ENCODE results near the gene IL34. TPM values are rescaled to one million over a fixed set of nuclear protein-coding genes. Genes with fewer than 3 reads are reported as not detected.
A peak's percentile ranks its signal among the peaks of the same experiment; 100 is the strongest.

IL34 gene
- polyA plus RNA-seq, 1 experiment = 0.70 TPM

DNA sequence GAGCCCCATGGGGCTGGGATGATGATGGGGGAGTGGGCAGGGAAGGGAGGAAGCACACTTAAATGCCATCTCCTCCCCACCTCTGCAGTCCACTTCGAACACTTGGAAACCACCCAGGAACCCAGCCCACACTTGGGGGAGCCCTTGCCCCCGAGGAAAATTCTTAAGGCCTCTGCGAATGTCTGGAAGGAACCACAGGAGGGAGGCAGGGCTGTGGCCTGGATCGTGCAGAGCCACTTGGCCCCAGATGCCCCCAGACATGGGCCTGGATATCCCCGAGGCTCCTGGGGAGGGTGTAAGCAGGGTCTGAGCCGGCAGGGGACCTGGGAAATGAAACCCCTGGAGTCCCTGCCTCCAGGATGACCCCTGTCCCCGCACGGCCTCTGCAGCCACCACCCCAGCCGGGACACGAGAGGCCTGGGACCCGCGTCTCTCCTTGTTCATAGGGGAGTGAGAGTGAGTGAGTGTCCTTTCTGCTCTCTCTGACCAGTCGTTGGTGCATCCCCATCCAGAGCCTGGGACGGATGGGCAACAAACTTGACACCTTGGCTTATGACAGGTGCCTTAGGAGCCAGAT lies 51.3 kb downstream of the IL34 start:
- Histone ChIP-seq H3K4me3 (ENCODE audit: low read depth, low read length) (no peak overlapping the region), H3K27me3 (ENCODE audit: control insufficient read depth, insufficient read depth, low read length) (no peaks in the 10 kb centered on the region), H3K36me3 (ENCODE audit: control insufficient read depth, insufficient read depth, low read length) (no peaks in the 10 kb centered on the region; the same call in 1 of the 2 replicates)
- peak; percentile 59 for DNase-seq (ENCODE audit: low read depth)
- TF ChIP-seq, protein P1, sequence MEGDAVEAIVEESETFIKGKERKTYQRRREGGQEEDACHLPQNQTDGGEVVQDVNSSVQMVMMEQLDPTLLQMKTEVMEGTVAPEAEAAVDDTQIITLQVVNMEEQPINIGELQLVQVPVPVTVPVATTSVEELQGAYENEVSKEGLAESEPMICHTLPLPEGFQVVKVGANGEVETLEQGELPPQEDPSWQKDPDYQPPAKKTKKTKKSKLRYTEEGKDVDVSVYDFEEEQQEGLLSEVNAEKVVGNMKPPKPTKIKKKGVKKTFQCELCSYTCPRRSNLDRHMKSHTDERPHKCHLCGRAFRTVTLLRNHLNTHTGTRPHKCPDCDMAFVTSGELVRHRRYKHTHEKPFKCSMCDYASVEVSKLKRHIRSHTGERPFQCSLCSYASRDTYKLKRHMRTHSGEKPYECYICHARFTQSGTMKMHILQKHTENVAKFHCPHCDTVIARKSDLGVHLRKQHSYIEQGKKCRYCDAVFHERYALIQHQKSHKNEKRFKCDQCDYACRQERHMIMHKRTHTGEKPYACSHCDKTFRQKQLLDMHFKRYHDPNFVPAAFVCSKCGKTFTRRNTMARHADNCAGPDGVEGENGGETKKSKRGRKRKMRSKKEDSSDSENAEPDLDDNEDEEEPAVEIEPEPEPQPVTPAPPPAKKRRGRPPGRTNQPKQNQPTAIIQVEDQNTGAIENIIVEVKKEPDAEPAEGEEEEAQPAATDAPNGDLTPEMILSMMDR (IDR thresholded peaks at IDR 0.05; ENCODE audit: insufficient read depth, low read depth, low read length) = peak; percentile 36; the same call in 1 of the 2 replicates
- CTCF ChIA-PET = interaction anchor here (0.7 to 3.5 kb wide), 5 partner anchors 10 to 73 kb away, joined by 3 to 21 read pairs (median 9); no protein-coding TSS in a partner anchor
- POLR2A ChIA-PET = no interaction called here

DNA sequence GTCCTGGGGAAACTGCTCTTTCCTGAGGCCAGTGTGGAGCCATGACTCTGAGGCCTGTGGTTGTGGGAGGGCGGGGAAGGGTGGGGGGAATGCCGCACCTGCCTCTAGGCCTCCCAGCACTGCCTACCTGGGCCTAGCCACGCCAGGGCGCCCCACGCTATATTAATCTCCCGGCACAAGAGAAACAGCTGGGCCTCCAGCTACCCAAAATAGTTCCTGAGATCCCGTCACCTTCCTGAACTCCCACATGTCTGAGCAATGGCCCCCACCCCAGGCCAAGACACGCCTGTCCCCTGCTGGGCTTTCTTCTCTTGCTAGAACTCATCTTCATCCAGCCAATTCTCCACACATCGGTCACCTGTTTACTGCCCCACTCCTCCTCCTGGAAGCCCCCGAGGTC lies 52.5 kb downstream of the IL34 start:
- POLR2A ChIA-PET = no interaction called here
- TF ChIP-seq, protein P1 (IDR thresholded peaks at IDR 0.05; ENCODE audit: insufficient read depth, low read depth, low read length) = no peak
- Histone ChIP-seq H3K36me3 (ENCODE audit: control insufficient read depth, insufficient read depth, low read length) (no peaks in the 10 kb centered on the region; the same call in 1 of the 2 replicates), H3K27me3 (ENCODE audit: control insufficient read depth, insufficient read depth, low read length) (no peaks in the 10 kb centered on the region), H3K4me3 (ENCODE audit: low read depth, low read length) (no peak overlapping the region)
- no peak for DNase-seq (ENCODE audit: low read depth)
- CTCF ChIA-PET = interaction anchor here (2.5 kb wide), 1 partner anchor 39 kb away, joined by 13 read pairs; no protein-coding TSS in a partner anchor

DNA sequence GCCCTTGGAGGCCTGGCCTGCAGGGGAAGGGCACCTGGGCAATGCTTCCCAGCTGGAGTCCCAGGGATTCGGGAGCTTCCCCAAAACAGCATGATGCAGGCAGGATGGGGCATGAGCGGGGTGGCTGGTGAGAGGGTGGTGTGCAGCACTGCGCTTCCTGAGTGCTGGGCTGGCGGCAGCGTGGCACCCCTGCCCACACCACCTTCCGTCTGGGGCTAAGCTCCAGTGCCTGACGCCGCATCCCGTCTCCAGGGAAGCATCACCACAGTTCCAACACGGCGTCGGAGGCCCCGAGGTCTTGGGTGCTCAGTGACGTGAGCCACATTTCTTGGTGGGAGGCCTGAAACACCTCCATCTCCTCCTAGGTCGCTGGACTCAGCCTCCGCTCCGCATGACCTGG lies 53.3 kb downstream of the IL34 start:
- no peak for DNase-seq (ENCODE audit: low read depth)
- no peak overlapping the region for H3K4me3 ChIP-seq (ENCODE audit: low read depth, low read length)
- H3K27me3 ChIP-seq (ENCODE audit: control insufficient read depth, insufficient read depth, low read length) = no peaks in the 10 kb centered on the region
- H3K36me3 ChIP-seq (ENCODE audit: control insufficient read depth, insufficient read depth, low read length) = no peaks in the 10 kb centered on the region; the same call in 1 of the 2 replicates
- CTCF ChIA-PET = interaction anchor here (2.5 kb wide), 1 partner anchor 39 kb away, joined by 13 read pairs; no protein-coding TSS in a partner anchor
- POLR2A ChIA-PET = no interaction called here
- TF ChIP-seq, protein P1 (IDR thresholded peaks at IDR 0.05; ENCODE audit: insufficient read depth, low read depth, low read length) = no peak

DNA sequence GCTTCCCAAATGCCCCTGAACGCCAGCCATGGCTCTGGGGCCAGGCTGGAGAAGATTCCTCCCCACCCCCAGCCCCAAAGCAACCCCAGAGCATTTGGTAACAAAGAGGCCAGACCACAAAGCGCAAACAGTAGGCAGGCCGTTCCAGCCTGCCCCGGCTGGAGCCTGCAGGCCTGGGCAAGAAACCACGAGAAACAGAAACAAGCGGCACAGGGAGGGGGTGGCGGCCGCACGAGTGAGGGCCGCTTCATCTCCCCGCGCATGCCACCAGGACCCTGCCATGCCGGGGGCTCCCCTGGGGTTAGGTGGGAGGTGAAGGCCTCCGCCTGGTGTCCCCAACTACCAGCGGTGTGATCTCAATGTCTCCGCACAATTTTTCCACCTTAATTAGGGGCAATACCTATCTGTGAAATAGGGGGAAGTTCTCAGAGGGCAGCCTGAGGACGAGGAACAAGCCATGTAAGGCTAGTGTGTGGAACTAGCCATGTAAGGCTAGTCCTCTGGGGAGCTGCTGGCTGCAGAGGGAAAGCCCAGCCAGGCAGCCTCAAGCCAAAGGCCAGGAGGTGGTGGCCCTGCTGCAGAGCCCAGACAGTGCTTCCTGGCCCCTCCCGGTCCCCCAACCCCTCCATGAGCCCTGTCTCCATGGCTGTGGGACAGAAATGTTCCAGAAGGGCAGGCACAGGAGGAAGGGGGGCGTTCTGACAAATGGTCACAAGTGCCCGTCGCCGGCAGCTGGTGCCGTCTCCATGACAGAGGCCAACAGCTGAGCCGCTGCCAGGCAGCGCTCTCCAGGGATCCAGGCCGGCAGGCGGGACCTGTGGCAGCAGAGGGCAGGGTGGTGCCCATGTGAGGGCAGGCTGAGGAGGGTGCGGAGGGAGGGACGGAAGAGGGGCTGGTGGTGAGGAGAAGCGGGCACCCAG lies 54.0 kb downstream of the IL34 start:
- DNase-seq (ENCODE audit: low read depth) = no peak
- TF ChIP-seq, protein P1 (IDR thresholded peaks at IDR 0.05; ENCODE audit: insufficient read depth, low read depth, low read length) = no peak
- CTCF ChIA-PET = interaction anchor here (0.6 to 2.5 kb wide), 3 partner anchors 9 to 38 kb away, joined by 3 to 13 read pairs (median 5); no protein-coding TSS in a partner anchor
- Histone ChIP-seq H3K4me3 (ENCODE audit: low read depth, low read length) (no peak overlapping the region), H3K27me3 (ENCODE audit: control insufficient read depth, insufficient read depth, low read length) (no peaks in the 10 kb centered on the region), H3K36me3 (ENCODE audit: control insufficient read depth, insufficient read depth, low read length) (no peaks in the 10 kb centered on the region; the same call in 1 of the 2 replicates)
- POLR2A ChIA-PET = no interaction called here

DNA sequence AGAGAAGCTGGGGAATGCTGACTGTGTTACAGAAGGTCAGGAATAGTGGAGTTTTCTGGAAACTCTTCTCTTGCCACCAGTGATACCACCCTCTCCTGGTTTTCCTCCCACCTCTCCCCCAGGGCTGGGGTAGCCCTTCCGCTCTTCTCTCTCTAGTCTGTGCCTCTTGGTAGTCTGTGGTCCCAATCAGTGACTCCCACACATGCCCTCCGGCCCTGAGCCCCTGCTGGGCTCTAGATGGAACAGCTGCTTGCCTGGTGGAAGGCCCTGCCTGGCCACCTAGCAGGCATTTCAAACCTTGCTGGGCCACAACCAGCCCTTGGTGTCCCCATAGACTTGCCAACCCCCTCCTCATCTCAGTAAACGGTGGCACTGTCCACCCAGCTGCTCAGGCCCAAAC lies 54.7 kb downstream of the IL34 start:
- DNase-seq (ENCODE audit: low read depth) = no peak
- Histone ChIP-seq H3K4me3 (ENCODE audit: low read depth, low read length) (no peak overlapping the region), H3K27me3 (ENCODE audit: control insufficient read depth, insufficient read depth, low read length) (no peaks in the 10 kb centered on the region), H3K36me3 (ENCODE audit: control insufficient read depth, insufficient read depth, low read length) (no peaks in the 10 kb centered on the region; the same call in 1 of the 2 replicates)
- CTCF ChIA-PET = interaction anchor here (0.6 to 2.8 kb wide), 4 partner anchors 9 to 70 kb away, joined by 3 to 17 read pairs (median 9); no protein-coding TSS in a partner anchor
- TF ChIP-seq, protein P1 (IDR thresholded peaks at IDR 0.05; ENCODE audit: insufficient read depth, low read depth, low read length) = no peak
- POLR2A ChIA-PET = no interaction called here

Data from BJ (cell line).